ENCODE measurements around the gene PHACTR3. TPM values are rescaled to one million over a fixed set of nuclear protein-coding genes. Genes with fewer than 3 reads are reported as not detected.

The PHACTR3 gene
- total and polyA plus RNA-seq, 2 donors (not counting 3 experiments of a cell fraction or from before 2014, with no cell fraction given): not detected

GRCh38 chr20:59785986-59786795 lies 181.9 kb downstream of the PHACTR3 start:
- H3K27me3 ChIP-seq (ENCODE audit: control insufficient read depth in 2 of 2, insufficient read depth in 2 of 2, low read length in 2 of 2): no peaks in the 10 kb centered on the region
- POLR2A ChIA-PET: no interaction called here
- no peaks in the 10 kb centered on the region for H3K36me3 ChIP-seq (ENCODE audit: control insufficient read depth in 2 of 2, extremely low read depth in 1 of 2, insufficient read depth in 2 of 2, low read length in 2 of 2)
- H4K20me1 ChIP-seq (replicated peaks; ENCODE audit: control insufficient read depth, extremely low read depth, insufficient read depth, low read length): no peaks in the 10 kb centered on the region
- no peak overlapping the region for H3K27ac ChIP-seq (ENCODE audit: insufficient read depth, low read depth, low read length)
- H3K79me2 ChIP-seq (ENCODE audit: control insufficient read depth, insufficient read depth, low read length): no peaks in the 10 kb centered on the region
- H3K9ac ChIP-seq (replicated peaks; ENCODE audit: extremely low read depth, insufficient read depth, low read length): no peak overlapping the region
- no peaks in the 10 kb centered on the region for H3K9me1 ChIP-seq (replicated peaks; ENCODE audit: control insufficient read depth, extremely low read depth, insufficient read depth, low read length)
- H2AFZ ChIP-seq (ENCODE audit: low read depth, low read length): no peak overlapping the region
- DNase-seq (ENCODE audit: low read depth, low spot score) (no peak), FAIRE-seq (no peak)
- H3K4me3 ChIP-seq (replicated peaks in 1 of 3; ENCODE audit: insufficient read depth in 1 of 3, low read depth in 1 of 3, low read length in 3 of 3): no peak overlapping the region
- H3K9me3 ChIP-seq (replicated peaks; ENCODE audit: control insufficient read depth, insufficient read depth, low read length): no peaks in the 10 kb centered on the region
- dilution Hi-C loops (cut with MboI; ENCODE audit: extremely low pct_ligation_motif_present, low sequenced_read_pairs): no loop called here
- no peak overlapping the region for H3K4me2 ChIP-seq (ENCODE audit: insufficient read depth, low read length)
- H3K4me1 ChIP-seq (ENCODE audit: control insufficient read depth, extremely low read depth, insufficient read depth, low read length): no peaks in the 10 kb centered on the region
- CTCF ChIA-PET: no interaction called here
- intact Hi-C loops (cut with micrococcal nuclease): no loop called here
- BruUV-seq (replicated peaks): no TSS peak
- no peak for TF ChIP-seq POLR2A (IDR thresholded peaks at IDR 0.05; ENCODE audit: low read depth, low read length)
- TF ChIP-seq CTCF (IDR thresholded peaks at IDR 0.05; ENCODE audit: extremely low read depth in 1 of 2, insufficient read depth in 1 of 2, low read depth in 1 of 2, low read length in 2 of 2): no peak
- TF ChIP-seq JUN (IDR thresholded peaks at IDR 0.05; ENCODE audit: borderline replicate concordance, insufficient read depth, insufficient read length, low read depth): no peak
- TF ChIP-seq FOS (IDR thresholded peaks at IDR 0.05; ENCODE audit: borderline replicate concordance, insufficient read depth, low read length): no peak
- TF ChIP-seq MAX (IDR thresholded peaks at IDR 0.05; ENCODE audit: insufficient read depth, insufficient read length): no peak
- no peak for TF ChIP-seq MYC (IDR thresholded peaks at IDR 0.05; ENCODE audit: low read depth, low read length)
